SK-N-SH (cell line): ENCODE data around the gene FERD3L.

Experiments
- ELF1 ChIP-seq: IDR thresholded peaks from 2 replicates; pipeline ENCODE4 v1.4.0; 2012
- FOXJ3 ChIP-seq: sonication (generic); formaldehyde crosslinking; IDR thresholded peaks from 2 replicates; pipeline ENCODE4 v1.5.1; 2020; ENCODE audit warnings: mild to moderate bottlenecking, missing genetic modification reagents
- GABPA ChIP-seq: IDR thresholded peaks from 2 replicates; pipeline ENCODE4 v1.4.0; 2012; ENCODE audit warnings: low read depth, mild to moderate bottlenecking
- NRF1 ChIP-seq: IDR thresholded peaks from 2 replicates; pipeline ENCODE4 v1.6.1; 2012; ENCODE audit warnings: low read depth, mild to moderate bottlenecking, low read length
- RAD21 ChIP-seq: IDR thresholded peaks from 2 replicates; pipeline ENCODE4 v1.6.1; 2012; ENCODE audit warnings: mild to moderate bottlenecking, low read length
- SIN3A ChIP-seq: IDR thresholded peaks from 2 replicates; pipeline ENCODE4 v1.6.1; 2012; ENCODE audit warnings: low read depth, mild to moderate bottlenecking, low read length, moderate library complexity, borderline replicate concordance
- TAF1 ChIP-seq: IDR thresholded peaks from 2 replicates; pipeline ENCODE4 v1.6.1; 2012; ENCODE audit warnings: low read depth, mild to moderate bottlenecking, low read length, moderate library complexity, borderline replicate concordance
- TF ChIP-seq, protein P1 (sequence below): IDR thresholded peaks from 2 replicates; pipeline ENCODE4 v1.4.0; 2012; ENCODE audit warnings: low read depth
- TF ChIP-seq, protein P2 (sequence below): fragments of 200-600 bp; sonication (generic); IDR thresholded peaks from 2 replicates; pipeline ENCODE4 v1.6.1; 2017; ENCODE audit warnings: antibody characterized with exemption, mild to moderate bottlenecking, moderate library complexity

DNA sequence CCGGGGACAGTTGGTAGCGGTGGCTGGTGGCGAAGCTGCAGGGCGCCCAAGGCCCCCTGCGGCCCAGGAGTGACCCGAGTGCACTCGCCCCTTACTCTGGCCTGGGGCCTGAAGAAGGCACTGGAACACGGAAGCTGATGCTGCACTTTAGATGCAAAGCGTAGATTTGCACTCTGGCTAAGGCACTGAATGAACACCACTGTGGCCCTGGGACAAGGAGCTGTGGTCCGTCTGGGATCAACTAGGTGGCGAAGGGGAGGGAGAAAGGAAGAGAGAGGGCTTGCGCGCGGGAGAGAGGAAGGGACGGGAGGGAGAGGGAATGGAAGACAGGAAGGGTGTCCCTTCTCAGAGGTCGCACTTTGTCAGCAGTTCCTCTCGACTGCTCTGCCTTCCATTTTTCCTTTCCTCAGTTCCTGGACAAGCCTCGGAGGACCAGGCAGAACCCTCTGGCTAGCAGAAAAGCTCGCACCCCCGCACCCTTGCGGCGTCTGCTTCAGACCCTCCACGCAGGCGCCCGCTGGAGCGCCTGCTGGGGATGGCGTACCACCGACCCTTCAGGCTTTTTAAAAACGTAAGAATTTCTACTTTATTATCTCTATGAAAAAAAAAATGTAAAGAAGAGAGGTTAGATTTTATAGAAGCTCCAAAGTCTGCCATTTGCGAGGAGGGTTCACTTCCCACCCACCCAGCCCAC is 1.2 kb downstream of the FERD3L start:
- TF ChIP-seq ELF1 (no peak), NRF1 (no peak), RAD21 (no peak), GABPA (no peak), SIN3A (no peak), TAF1 (no peak), FOXJ3 (CRISPR knock-in tag) (no peak)
- TF ChIP-seq, protein P1, sequence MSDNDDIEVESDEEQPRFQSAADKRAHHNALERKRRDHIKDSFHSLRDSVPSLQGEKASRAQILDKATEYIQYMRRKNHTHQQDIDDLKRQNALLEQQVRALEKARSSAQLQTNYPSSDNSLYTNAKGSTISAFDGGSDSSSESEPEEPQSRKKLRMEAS: no peak
- TF ChIP-seq, protein P2, sequence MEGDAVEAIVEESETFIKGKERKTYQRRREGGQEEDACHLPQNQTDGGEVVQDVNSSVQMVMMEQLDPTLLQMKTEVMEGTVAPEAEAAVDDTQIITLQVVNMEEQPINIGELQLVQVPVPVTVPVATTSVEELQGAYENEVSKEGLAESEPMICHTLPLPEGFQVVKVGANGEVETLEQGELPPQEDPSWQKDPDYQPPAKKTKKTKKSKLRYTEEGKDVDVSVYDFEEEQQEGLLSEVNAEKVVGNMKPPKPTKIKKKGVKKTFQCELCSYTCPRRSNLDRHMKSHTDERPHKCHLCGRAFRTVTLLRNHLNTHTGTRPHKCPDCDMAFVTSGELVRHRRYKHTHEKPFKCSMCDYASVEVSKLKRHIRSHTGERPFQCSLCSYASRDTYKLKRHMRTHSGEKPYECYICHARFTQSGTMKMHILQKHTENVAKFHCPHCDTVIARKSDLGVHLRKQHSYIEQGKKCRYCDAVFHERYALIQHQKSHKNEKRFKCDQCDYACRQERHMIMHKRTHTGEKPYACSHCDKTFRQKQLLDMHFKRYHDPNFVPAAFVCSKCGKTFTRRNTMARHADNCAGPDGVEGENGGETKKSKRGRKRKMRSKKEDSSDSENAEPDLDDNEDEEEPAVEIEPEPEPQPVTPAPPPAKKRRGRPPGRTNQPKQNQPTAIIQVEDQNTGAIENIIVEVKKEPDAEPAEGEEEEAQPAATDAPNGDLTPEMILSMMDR: no peak
